COR-L47 (cell line): ENCODE results near the gene KRTAP10-10.
"Not testable (repeated sequence)": the region's sequence is repeated elsewhere in the genome, so short reads cannot be mapped to it uniquely, and the experiment has no call there.

Source experiments
- DNase-seq: peaks from one replicate; lab custom pipeline; 2025; lab: John Stamatoyannopoulos, UW

Gene KRTAP10-10

GRCh38 chr21:44682580-44683151 is 45.5 kb downstream of the KRTAP10-10 start:
- DNase-seq = no peak

GRCh38 chr21:44684077-44684476 is 46.9 kb downstream of the KRTAP10-10 start:
- no peak for DNase-seq

- no peak for DNase-seq
Measured at GRCh38 chr21:44684483-44684882, 47.3 kb downstream of the KRTAP10-10 start.

- not testable (repeated sequence) for DNase-seq
Measured at GRCh38 chr21:44685050-44685449, 47.9 kb downstream of the KRTAP10-10 start.

GRCh38 chr21:44686000-44686781 is 49.0 kb downstream of the KRTAP10-10 start:
- no peak for DNase-seq

GRCh38 chr21:44686843-44687561 is 49.8 kb downstream of the KRTAP10-10 start:
- no peak for DNase-seq

- DNase-seq = no peak
Measured at GRCh38 chr21:44687671-44688070, 50.5 kb downstream of the KRTAP10-10 start.
